ENCODE data around the gene SIGLEC1. TPM values are rescaled to one million over a fixed set of nuclear protein-coding genes. Genes with fewer than 3 reads are reported as not detected.

Gene SIGLEC1
- total and polyA plus RNA-seq, 2 donors (not counting 3 experiments of a cell fraction or from before 2014, with no cell fraction given): not detected

DNA sequence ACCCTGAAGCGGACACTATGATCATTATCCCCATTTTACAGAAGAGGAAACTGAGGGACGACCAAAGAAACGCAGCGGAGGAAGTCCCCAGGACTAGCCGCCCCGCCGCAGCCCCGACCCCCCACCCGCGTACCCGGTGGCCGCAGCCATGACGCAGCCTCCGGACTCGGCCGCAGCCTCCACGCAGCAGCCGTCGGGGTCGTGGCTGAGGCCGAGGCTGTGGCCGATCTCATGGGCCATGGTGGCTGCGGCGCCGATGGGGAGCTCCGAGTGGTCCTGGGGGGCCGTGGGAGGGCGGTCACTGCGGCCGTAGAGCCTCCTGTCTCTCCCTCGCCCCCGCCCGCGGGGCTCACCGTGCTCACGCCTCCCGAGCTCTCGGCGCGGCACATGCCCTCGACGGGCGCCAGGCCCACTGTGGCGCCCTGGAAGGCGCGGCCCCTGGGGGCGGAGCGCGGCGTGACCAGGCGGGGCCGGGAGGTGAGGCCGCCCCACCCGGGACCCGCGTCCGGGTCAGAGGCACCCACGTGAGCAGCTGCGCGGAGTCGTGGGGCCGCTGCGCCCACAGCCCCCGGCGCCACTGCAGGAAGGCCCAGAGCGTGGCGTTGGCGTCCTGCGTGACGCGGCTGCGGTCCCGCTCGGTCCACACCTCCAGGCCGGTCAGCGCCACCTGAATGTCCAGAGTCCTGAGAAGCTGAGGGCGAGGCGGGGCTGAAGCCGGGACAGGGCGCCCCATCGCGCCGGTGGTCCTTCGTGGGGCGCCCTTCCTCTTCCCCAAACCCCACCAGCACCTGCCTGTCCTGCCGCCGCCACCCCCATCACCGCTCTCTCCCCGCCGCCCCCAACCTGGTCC, 39.0 kb downstream of the SIGLEC1 start:
- Histone ChIP-seq H3K9ac (replicated peaks; ENCODE audit: extremely low read depth, insufficient read depth, low read length) (no peak overlapping the region), H3K27ac (ENCODE audit: insufficient read depth, low read depth, low read length) (no peak overlapping the region), H3K4me1 (ENCODE audit: control insufficient read depth, extremely low read depth, insufficient read depth, low read length) (no peaks in the 10 kb centered on the region), H3K4me2 (ENCODE audit: insufficient read depth, low read length) (no peak overlapping the region), H2AFZ (ENCODE audit: low read depth, low read length) (no peak overlapping the region), H3K9me3 (replicated peaks; ENCODE audit: control insufficient read depth, insufficient read depth, low read length) (no peaks in the 10 kb centered on the region), H3K27me3 (ENCODE audit: control insufficient read depth in 2 of 2, insufficient read depth in 2 of 2, low read length in 2 of 2) (peaks cover 32 to 39% of the 10 kb centered on the region in 2 experiments), H3K79me2 (ENCODE audit: control insufficient read depth, insufficient read depth, low read length) (no peaks in the 10 kb centered on the region), H3K4me3 (replicated peaks in 1 of 3; ENCODE audit: insufficient read depth in 1 of 3, low read depth in 1 of 3, low read length in 3 of 3) (no peak overlapping the region), H3K9me1 (replicated peaks; ENCODE audit: control insufficient read depth, extremely low read depth, insufficient read depth, low read length) (no peaks in the 10 kb centered on the region), H3K36me3 (ENCODE audit: control insufficient read depth in 2 of 2, extremely low read depth in 1 of 2, insufficient read depth in 2 of 2, low read length in 2 of 2) (no peaks in the 10 kb centered on the region), H4K20me1 (replicated peaks; ENCODE audit: control insufficient read depth, extremely low read depth, insufficient read depth, low read length) (no peaks in the 10 kb centered on the region)
- DNase-seq (ENCODE audit: low read depth, low spot score): no peak
- dilution Hi-C loops (cut with MboI; ENCODE audit: extremely low pct_ligation_motif_present, low sequenced_read_pairs) (no loop called here), intact Hi-C loops (cut with micrococcal nuclease) (no loop called here)
- TF ChIP-seq GATA2 (IDR thresholded peaks at IDR 0.05; ENCODE audit: insufficient read depth, insufficient read length, low read depth, low read length) (no peak), EZH2 (IDR thresholded peaks at IDR 0.05; ENCODE audit: borderline replicate concordance, low read depth, low read length, severe bottlenecking) (peak; percentile 24)
- no peak for FAIRE-seq
- POLR2A ChIA-PET: interaction anchor here (0.6 kb wide), 1 partner anchor 70 kb away, joined by 3 read pairs; no protein-coding TSS in a partner anchor
- CTCF ChIA-PET: interaction anchor here (0.9 to 2.2 kb wide), 5 partner anchors 9 to 111 kb away, joined by 3 to 35 read pairs (median 3); no protein-coding TSS in a partner anchor
- no TSS peak for BruUV-seq (replicated peaks)

DNA sequence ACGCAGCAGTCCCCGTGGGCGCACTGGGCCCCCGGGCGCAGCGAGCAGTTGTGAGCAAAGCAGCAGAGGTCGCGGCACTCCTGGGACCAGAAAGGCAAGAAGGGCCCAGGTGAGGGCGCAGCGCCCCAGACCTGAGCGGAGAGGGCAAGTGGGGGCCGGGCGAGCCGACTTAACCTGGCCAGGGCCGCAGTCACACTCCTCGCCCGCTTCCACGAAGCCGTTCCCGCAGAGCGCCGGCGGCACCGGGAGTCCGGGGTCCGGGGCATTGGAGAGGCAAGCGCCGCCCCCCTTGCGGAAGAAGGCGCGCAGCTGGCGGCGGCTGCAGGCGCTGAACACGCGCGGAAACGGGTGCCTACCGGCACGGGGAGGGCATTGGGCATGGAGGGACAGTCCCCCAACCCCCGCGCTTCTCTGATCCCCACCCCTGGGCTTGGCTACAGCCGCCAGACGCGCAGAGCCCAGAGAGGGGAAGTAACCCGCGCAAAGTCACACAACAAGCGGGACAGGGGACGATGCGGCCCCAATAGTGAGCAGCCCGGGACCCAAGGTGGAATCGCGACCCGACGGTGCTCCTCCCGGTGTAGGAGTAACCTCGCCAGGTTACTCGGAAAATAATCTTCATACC, 39.7 kb downstream of the SIGLEC1 start:
- intact Hi-C loops (cut with micrococcal nuclease) (no loop called here), dilution Hi-C loops (cut with MboI; ENCODE audit: extremely low pct_ligation_motif_present, low sequenced_read_pairs) (no loop called here)
- Histone ChIP-seq H2AFZ (ENCODE audit: low read depth, low read length) (no peak overlapping the region), H3K4me2 (ENCODE audit: insufficient read depth, low read length) (no peak overlapping the region), H3K9me1 (replicated peaks; ENCODE audit: control insufficient read depth, extremely low read depth, insufficient read depth, low read length) (no peaks in the 10 kb centered on the region), H3K79me2 (ENCODE audit: control insufficient read depth, insufficient read depth, low read length) (no peaks in the 10 kb centered on the region), H3K36me3 (ENCODE audit: control insufficient read depth in 2 of 2, extremely low read depth in 1 of 2, insufficient read depth in 2 of 2, low read length in 2 of 2) (no peaks in the 10 kb centered on the region), H4K20me1 (replicated peaks; ENCODE audit: control insufficient read depth, extremely low read depth, insufficient read depth, low read length) (no peaks in the 10 kb centered on the region), H3K4me1 (ENCODE audit: control insufficient read depth, extremely low read depth, insufficient read depth, low read length) (no peaks in the 10 kb centered on the region), H3K27ac (ENCODE audit: insufficient read depth, low read depth, low read length) (no peak overlapping the region), H3K9me3 (replicated peaks; ENCODE audit: control insufficient read depth, insufficient read depth, low read length) (no peaks in the 10 kb centered on the region), H3K4me3 (replicated peaks in 1 of 3; ENCODE audit: insufficient read depth in 1 of 3, low read depth in 1 of 3, low read length in 3 of 3) (no peak overlapping the region), H3K27me3 (ENCODE audit: control insufficient read depth in 2 of 2, insufficient read depth in 2 of 2, low read length in 2 of 2) (peaks cover 31 to 39% of the 10 kb centered on the region in 2 experiments), H3K9ac (replicated peaks; ENCODE audit: extremely low read depth, insufficient read depth, low read length) (no peak overlapping the region)
- BruUV-seq (replicated peaks): no TSS peak
- FAIRE-seq (no peak), DNase-seq (ENCODE audit: low read depth, low spot score) (no peak)
- POLR2A ChIA-PET: interaction anchor here (0.6 kb wide), 2 partner anchors 71 to 450 kb away, joined by 3 read pairs; no protein-coding TSS in a partner anchor
- CTCF ChIA-PET: interaction anchor here (0.9 to 2.4 kb wide), 4 partner anchors 25 to 96 kb away, joined by 3 to 35 read pairs (median 8); no protein-coding TSS in a partner anchor
- no peak for TF ChIP-seq MYC (IDR thresholded peaks at IDR 0.05; ENCODE audit: low read depth, low read length)
- peak; percentile 88 for TF ChIP-seq EZH2 (IDR thresholded peaks at IDR 0.05; ENCODE audit: borderline replicate concordance, low read depth, low read length, severe bottlenecking)
